Measurements from ENCODE around the gene ZNF732. TPM values are rescaled to one million over a fixed set of nuclear protein-coding genes. Genes with fewer than 3 reads are reported as not detected.
"Not testable (repeated sequence)": the region's sequence is repeated elsewhere in the genome, so short reads cannot be mapped to it uniquely, and the experiment has no call there.

ZNF732 gene
- total RNA-seq, 4 donors from 2014 or later: 1.5 TPM; not detected in 3

DNA sequence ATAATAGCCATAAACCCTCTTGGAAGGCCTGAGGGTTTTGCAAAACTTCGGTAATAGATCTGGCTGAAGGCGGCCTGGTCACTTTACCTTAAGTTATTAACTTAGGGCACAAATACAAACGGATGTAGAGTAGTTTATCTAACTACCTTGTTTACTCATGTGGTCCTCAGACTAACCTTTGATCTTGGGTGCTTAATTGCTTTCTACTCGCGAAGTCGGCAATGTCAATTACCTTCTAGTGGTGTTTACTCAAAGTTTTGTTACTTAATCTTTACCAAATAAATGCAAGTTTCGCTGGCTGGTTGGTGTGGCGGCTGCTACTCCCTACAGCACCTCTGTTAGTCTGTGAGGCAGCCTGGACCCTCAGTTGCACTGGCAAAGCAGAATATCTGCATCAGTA lies 23.5 kb upstream of the ZNF732 start:
- Histone ChIP-seq H3K4me1 (no peaks in the 10 kb centered on the region), H3K27me3 (no peaks in the 10 kb centered on the region), H3K4me3 (replicated peaks in 1 of 3) (no peak overlapping the region), H3K27ac (no peak overlapping the region), H3K36me3 (no peaks in the 10 kb centered on the region), H3K9me3 (no peaks in the 10 kb centered on the region)
- DNase-seq: no peak
- WGBS, 2 donors: 85 to 86% methylated on average over 8 of the region's 8 CpGs
- intact Hi-C loops (cut with DNase I): no loop called here
- no peak for TF ChIP-seq POLR2A (IDR thresholded peaks at IDR 0.05)
- TF ChIP-seq, protein P1, sequence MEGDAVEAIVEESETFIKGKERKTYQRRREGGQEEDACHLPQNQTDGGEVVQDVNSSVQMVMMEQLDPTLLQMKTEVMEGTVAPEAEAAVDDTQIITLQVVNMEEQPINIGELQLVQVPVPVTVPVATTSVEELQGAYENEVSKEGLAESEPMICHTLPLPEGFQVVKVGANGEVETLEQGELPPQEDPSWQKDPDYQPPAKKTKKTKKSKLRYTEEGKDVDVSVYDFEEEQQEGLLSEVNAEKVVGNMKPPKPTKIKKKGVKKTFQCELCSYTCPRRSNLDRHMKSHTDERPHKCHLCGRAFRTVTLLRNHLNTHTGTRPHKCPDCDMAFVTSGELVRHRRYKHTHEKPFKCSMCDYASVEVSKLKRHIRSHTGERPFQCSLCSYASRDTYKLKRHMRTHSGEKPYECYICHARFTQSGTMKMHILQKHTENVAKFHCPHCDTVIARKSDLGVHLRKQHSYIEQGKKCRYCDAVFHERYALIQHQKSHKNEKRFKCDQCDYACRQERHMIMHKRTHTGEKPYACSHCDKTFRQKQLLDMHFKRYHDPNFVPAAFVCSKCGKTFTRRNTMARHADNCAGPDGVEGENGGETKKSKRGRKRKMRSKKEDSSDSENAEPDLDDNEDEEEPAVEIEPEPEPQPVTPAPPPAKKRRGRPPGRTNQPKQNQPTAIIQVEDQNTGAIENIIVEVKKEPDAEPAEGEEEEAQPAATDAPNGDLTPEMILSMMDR (IDR thresholded peaks at IDR 0.05): no peak

- no peak for DNase-seq
- Histone ChIP-seq H3K4me1 (no peaks in the 10 kb centered on the region), H3K9me3 (no peaks in the 10 kb centered on the region), H3K4me3 (replicated peaks in 1 of 3) (no peak overlapping the region), H3K27me3 (no peaks in the 10 kb centered on the region), H3K27ac (no peak overlapping the region), H3K36me3 (no peaks in the 10 kb centered on the region)
- 67 to 75% methylated on average over 1 of the region's 1 CpG for WGBS, 2 donors
- TF ChIP-seq, protein P1 (IDR thresholded peaks at IDR 0.05): no peak
- no peak for TF ChIP-seq POLR2A (IDR thresholded peaks at IDR 0.05)
- intact Hi-C loops (cut with DNase I): no loop called here
These were observed 9.1 kb upstream of the ZNF732 start for GRCh38 chr4:314296-314903.

- Histone ChIP-seq H3K36me3 (no peaks in the 10 kb centered on the region), H3K4me3 (replicated peaks in 1 of 3) (no peak overlapping the region), H3K27ac (no peak overlapping the region), H3K27me3 (no peaks in the 10 kb centered on the region), H3K4me1 (peaks cover 0 to 3% of the 10 kb centered on the region in 2 donors), H3K9me3 (no peaks in the 10 kb centered on the region)
- intact Hi-C loops (cut with DNase I): no loop called here
- no peak for DNase-seq
- TF ChIP-seq POLR2A (IDR thresholded peaks at IDR 0.05): no peak
- TF ChIP-seq, protein P1 (IDR thresholded peaks at IDR 0.05): no peak
- WGBS, 2 donors: 84 to 86% methylated on average over 1 of the region's 1 CpG
These were observed 4.5 kb upstream of the ZNF732 start for GRCh38 chr4:309807-310206.

DNA sequence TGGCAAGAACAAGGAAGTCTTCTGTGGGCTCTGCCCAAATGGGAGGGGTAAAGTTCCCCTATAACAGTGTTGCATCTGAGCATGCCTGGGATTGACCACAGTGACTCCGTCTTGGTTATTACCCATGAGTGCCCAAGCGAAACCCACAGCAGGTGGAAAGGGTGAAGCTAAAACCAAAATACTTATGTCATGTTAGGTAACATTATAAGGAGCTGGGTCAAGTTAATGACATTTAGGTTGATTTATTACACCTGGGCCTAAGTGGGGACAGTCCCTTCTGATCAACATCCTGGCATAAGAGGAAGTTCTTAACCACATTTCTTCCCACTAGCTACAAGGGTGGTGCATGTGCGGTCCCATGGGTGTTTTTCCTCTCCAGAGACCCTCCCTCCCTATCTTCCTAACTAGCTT lies 1.3 kb upstream of the ZNF732 start:
- TF ChIP-seq, protein P1 (IDR thresholded peaks at IDR 0.05): no peak
- intact Hi-C loops (cut with DNase I): no loop called here
- peaks cover 0 to 7% of the 10 kb centered on the region in 2 donors for H3K4me1 ChIP-seq
- H3K27ac ChIP-seq: no peak overlapping the region
- no peak overlapping the region for H3K4me3 ChIP-seq (replicated peaks in 1 of 3)
- no peak for DNase-seq
- WGBS, 2 donors: 93% methylated on average over 3 of the region's 3 CpGs
- no peaks in the 10 kb centered on the region for H3K36me3 ChIP-seq
- H3K27me3 ChIP-seq: no peaks in the 10 kb centered on the region
- H3K9me3 ChIP-seq: no peaks in the 10 kb centered on the region

DNA sequence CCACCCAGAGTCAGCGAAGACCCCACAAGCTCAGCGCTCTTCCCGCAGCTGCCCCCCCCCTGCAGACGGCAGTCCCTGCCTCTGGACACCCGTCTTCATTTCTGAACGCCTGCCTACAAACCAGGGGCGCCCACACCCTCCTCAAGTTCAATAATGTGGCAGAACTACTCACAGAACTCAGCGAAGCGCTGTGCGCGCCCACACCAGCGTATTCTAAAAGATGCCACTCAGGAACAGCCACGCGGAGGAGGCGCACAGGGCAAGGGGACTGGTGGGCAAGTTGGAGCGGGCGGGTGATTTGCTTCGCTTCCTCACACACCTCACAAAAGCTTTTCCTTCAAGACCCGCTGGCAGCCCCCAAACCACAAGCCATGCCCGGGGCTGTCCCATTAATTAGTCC lies 758 bp downstream of the ZNF732 start:
- H3K9me3 ChIP-seq; H3K4me1 ChIP-seq; H3K36me3 ChIP-seq; H3K27me3 ChIP-seq; intact Hi-C loops (cut with DNase I); H3K27ac ChIP-seq; DNase-seq: not testable (repeated sequence)
- H3K4me3 ChIP-seq (replicated peaks in 1 of 3): peak overlapping the region in 2 of 3 donors; percentile 8 to 31
- WGBS, 2 donors: 5 to 10% methylated on average over 11 to 19 of the region's 20 CpGs
